CD4-positive, alpha-beta T cell (primary cell): ENCODE results near the gene NR5A1. TPM values are rescaled to one million over a fixed set of nuclear protein-coding genes. Genes with fewer than 3 reads are reported as not detected.

Experiments
- ATAC-seq: fragments of 200-7000 bp; cut with Tn5 transposase; one replicate; pipeline ENCODE4 v1.10.0; 2022; ENCODE audit warnings: mild to moderate bottlenecking; ENCODE audit not compliant: poor library complexity
- CTCF ChIA-PET: fragments of 350-600 bp; sonication (Branson Sonifier 250); formaldehyde crosslinking; loops from one replicate; lab custom pipeline; 2021; ENCODE audit warnings: antibody characterized with exemption, inconsistent platforms; lab: Charles Lee
- POLR2A ChIA-PET: fragments of 350-600 bp; sonication (Branson Sonifier 250); formaldehyde crosslinking; loops from one replicate; lab custom pipeline; 2021; ENCODE audit warnings: antibody characterized with exemption, inconsistent platforms; lab: Charles Lee
- DNase-seq, 14 experiments: peaks; one replicate each; pipeline ENCODE4 v3.0.0-alpha.2; 2013 to 2020; ENCODE audit warnings: mixed read lengths in 2 of 14
- H3K27ac ChIP-seq, 2 donors: one replicate each; pipeline versions ENCODE4 v1.5.1 to v1.7.0; 2013; ENCODE audit warnings: low read length in 2 of 2, low read depth in 1 of 2, mild to moderate bottlenecking in 1 of 2
- H3K27me3 ChIP-seq, 2 experiments: 1 replicate in 1 of 2; 2 replicates in 1 of 2; pipeline versions ENCODE4 v1.6.1 to v1.7.0; 2013; ENCODE audit warnings: low read length in 2 of 2, control low read depth in 1 of 2, mild to moderate bottlenecking in 1 of 2, moderate library complexity in 1 of 2; ENCODE audit not compliant: insufficient read depth in 2 of 2, control insufficient read depth in 1 of 2
- H3K36me3 ChIP-seq: one replicate; pipeline ENCODE4 v1.6.1; 2013; ENCODE audit warnings: low read length, control low read depth; ENCODE audit not compliant: insufficient read depth
- H3K4me1 ChIP-seq: one replicate; pipeline ENCODE4 v1.6.1; 2013; ENCODE audit warnings: low read length, control low read depth; ENCODE audit not compliant: insufficient read depth
- H3K4me3 ChIP-seq: one replicate; pipeline ENCODE4 v1.5.1; 2013; ENCODE audit warnings: mild to moderate bottlenecking, low read length, moderate library complexity
- H3K9me3 ChIP-seq, 2 experiments: 1 replicate in 1 of 2; 2 replicates in 1 of 2; pipeline versions ENCODE4 v1.6.1 to v1.7.0; 2013; ENCODE audit warnings: low read length in 2 of 2, mild to moderate bottlenecking in 2 of 2, control low read depth in 1 of 2, moderate library complexity in 1 of 2; ENCODE audit not compliant: control insufficient read depth in 1 of 2, insufficient read depth in 1 of 2
- H3K27ac Mint-ChIP-seq: one replicate; pipeline ENCODE4 v1.8.0; 2020; ENCODE audit warnings: mixed read lengths
- H3K27me3 Mint-ChIP-seq: one replicate; pipeline ENCODE4 v1.8.0; 2021; ENCODE audit warnings: mixed read lengths
- H3K36me3 Mint-ChIP-seq: one replicate; pipeline ENCODE4 v1.8.0; 2021; ENCODE audit warnings: low read depth, mixed read lengths
- H3K4me1 Mint-ChIP-seq: one replicate; pipeline ENCODE4 v1.8.0; 2021; ENCODE audit warnings: low read depth, mixed read lengths
- H3K4me3 Mint-ChIP-seq: one replicate; pipeline ENCODE4 v1.8.0; 2020; ENCODE audit warnings: mild to moderate bottlenecking, mixed read lengths
- H3K9me3 Mint-ChIP-seq: one replicate; pipeline ENCODE4 v1.8.0; 2020; ENCODE audit warnings: mixed read lengths
- intact Hi-C, 2 experiments: fragments of 100-400 bp; cut with DNase I in 1 of 2; cut with micrococcal nuclease in 1 of 2; formaldehyde crosslinking; loops; one replicate each; pipeline versions ENCODE4 v1.15.1 to v1.9.0; 2023 to 2025; cut with DNase I, micrococcal nuclease
- total RNA-seq, 174 experiments: library from RNA in 2 of 174; stranded (reverse) in 2 of 174; gene quantifications; one replicate each; pipeline ENCODE4 v1.2.3 and lab custom pipeline; 2021 to 2026
- TF ChIP-seq, protein P1 (sequence below): fragments of 200-600 bp; IDR thresholded peaks from one replicate; pipeline ENCODE4 v1.8.0; 2022; ENCODE audit warnings: antibody characterized with exemption, mild to moderate bottlenecking

NR5A1 gene
- total RNA-seq, 2 experiments from 2014 or later, result not detected

DNA sequence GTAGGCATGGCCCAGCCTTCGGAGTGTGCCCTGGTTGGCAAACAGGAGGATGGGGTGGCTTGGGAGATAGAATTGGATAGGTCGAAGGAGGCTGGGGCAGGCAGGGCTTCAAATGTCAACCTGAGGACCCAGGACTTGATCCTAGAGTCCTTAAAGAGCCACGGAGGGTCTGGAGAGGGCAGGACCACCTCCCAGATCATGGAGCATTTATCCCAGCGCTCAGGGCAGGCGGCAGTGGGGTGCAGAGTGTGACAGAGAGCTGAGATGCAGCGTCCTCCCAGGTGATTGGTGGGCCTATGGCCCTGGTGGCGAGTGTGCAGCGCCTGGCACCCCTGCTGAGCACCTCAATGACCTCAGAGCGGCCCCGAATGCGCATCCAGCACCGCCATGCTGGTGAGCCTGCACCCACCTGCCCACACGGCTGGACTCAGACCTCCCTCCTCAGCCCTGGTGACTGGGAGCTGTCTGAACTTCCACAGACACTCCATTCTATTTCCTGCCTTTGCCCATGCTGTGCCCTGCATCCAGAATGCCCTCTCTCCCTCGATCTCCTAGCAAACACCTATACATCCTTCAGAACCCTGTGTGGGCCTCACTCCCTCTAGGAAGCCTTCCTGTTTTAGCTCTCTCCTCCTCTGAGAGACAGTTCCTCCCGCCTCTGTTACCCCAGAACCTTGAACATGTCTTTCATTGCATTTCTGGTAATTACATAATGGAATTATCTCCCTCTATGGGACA lies 50.7 kb downstream of the NR5A1 start:
- intact Hi-C loops, result no loop called here
- no peak overlapping the region for H3K4me3 Mint-ChIP-seq
- H3K9me3 ChIP-seq, result peaks cover 0 to 4% of the 10 kb centered on the region in 2 experiments
- CTCF ChIA-PET, result no interaction called here
- ATAC-seq (no peak), DNase-seq (peak in 1 of 14 experiments; percentile 3)
- TF ChIP-seq, protein P1, sequence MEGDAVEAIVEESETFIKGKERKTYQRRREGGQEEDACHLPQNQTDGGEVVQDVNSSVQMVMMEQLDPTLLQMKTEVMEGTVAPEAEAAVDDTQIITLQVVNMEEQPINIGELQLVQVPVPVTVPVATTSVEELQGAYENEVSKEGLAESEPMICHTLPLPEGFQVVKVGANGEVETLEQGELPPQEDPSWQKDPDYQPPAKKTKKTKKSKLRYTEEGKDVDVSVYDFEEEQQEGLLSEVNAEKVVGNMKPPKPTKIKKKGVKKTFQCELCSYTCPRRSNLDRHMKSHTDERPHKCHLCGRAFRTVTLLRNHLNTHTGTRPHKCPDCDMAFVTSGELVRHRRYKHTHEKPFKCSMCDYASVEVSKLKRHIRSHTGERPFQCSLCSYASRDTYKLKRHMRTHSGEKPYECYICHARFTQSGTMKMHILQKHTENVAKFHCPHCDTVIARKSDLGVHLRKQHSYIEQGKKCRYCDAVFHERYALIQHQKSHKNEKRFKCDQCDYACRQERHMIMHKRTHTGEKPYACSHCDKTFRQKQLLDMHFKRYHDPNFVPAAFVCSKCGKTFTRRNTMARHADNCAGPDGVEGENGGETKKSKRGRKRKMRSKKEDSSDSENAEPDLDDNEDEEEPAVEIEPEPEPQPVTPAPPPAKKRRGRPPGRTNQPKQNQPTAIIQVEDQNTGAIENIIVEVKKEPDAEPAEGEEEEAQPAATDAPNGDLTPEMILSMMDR, result no peak
- no peak overlapping the region for H3K4me3 ChIP-seq
- POLR2A ChIA-PET, result no interaction called here
- H3K4me1 ChIP-seq, result no peaks in the 10 kb centered on the region
- no peaks in the 10 kb centered on the region for H3K36me3 Mint-ChIP-seq
- peaks cover 8 to 13% of the 10 kb centered on the region in 2 experiments for H3K27me3 ChIP-seq
- H3K36me3 ChIP-seq, result no peaks in the 10 kb centered on the region
- peaks cover 2% of the 10 kb centered on the region for H3K9me3 Mint-ChIP-seq
- H3K27ac ChIP-seq, result no peak overlapping the region
- no peaks in the 10 kb centered on the region for H3K4me1 Mint-ChIP-seq
- peaks cover 21% of the 10 kb centered on the region for H3K27me3 Mint-ChIP-seq
- no peak overlapping the region for H3K27ac Mint-ChIP-seq

GRCh38 chr9:124455820-124456219 lies 51.4 kb downstream of the NR5A1 start:
- CTCF ChIA-PET, result no interaction called here

GRCh38 chr9:124454791-124455443 lies 52.3 kb downstream of the NR5A1 start:
- CTCF ChIA-PET, result no interaction called here
- H3K27ac Mint-ChIP-seq, result no peak overlapping the region
- peaks cover 30% of the 10 kb centered on the region for H3K27me3 Mint-ChIP-seq
- H3K27ac ChIP-seq, result no peak overlapping the region
- no peaks in the 10 kb centered on the region for H3K9me3 ChIP-seq
- DNase-seq, result no peak
- peaks cover 4% of the 10 kb centered on the region for H3K4me1 ChIP-seq
- H3K4me3 ChIP-seq, result no peak overlapping the region
- POLR2A ChIA-PET, result no interaction called here
- TF ChIP-seq, protein P1, result no peak
- no peaks in the 10 kb centered on the region for H3K9me3 Mint-ChIP-seq
- no peak overlapping the region for H3K4me3 Mint-ChIP-seq
- H3K36me3 ChIP-seq, result no peaks in the 10 kb centered on the region
- no peak for ATAC-seq
- peaks cover 21 to 28% of the 10 kb centered on the region in 2 experiments for H3K27me3 ChIP-seq
- no peaks in the 10 kb centered on the region for H3K4me1 Mint-ChIP-seq
- H3K36me3 Mint-ChIP-seq, result no peaks in the 10 kb centered on the region
- intact Hi-C loops, result no loop called here

More at GRCh38 chr9:124455820-124456219, 51.4 kb downstream of the NR5A1 start:
- ATAC-seq (no peak), DNase-seq (no peak)
- POLR2A ChIA-PET, result no interaction called here
- peaks cover 15 to 20% of the 10 kb centered on the region in 2 experiments for H3K27me3 ChIP-seq
- no peak overlapping the region for H3K27ac ChIP-seq
- peaks cover 2% of the 10 kb centered on the region for H3K9me3 Mint-ChIP-seq
- H3K36me3 Mint-ChIP-seq, result no peaks in the 10 kb centered on the region
- TF ChIP-seq, protein P1, result no peak
- H3K9me3 ChIP-seq, result peaks cover 0 to 4% of the 10 kb centered on the region in 2 experiments
- no peaks in the 10 kb centered on the region for H3K36me3 ChIP-seq
- no peak overlapping the region for H3K4me3 Mint-ChIP-seq
- H3K4me1 ChIP-seq, result no peaks in the 10 kb centered on the region
- H3K27me3 Mint-ChIP-seq, result peaks cover 25% of the 10 kb centered on the region
- intact Hi-C loops, result no loop called here
- no peak overlapping the region for H3K4me3 ChIP-seq
- no peaks in the 10 kb centered on the region for H3K4me1 Mint-ChIP-seq
- H3K27ac Mint-ChIP-seq, result no peak overlapping the region
